HAP-1 (cell line): ENCODE results near the gene GMPR2.
"Not testable (repeated sequence)": the region's sequence is repeated elsewhere in the genome, so short reads cannot be mapped to it uniquely, and the experiment has no call there.

Experiments
- DNase-seq, 2 experiments: peaks; one replicate each; pipeline ENCODE4 v3.0.0-alpha.2; 2016 to 2020; ENCODE audit warnings: low spot score in 2 of 2
- H3K27me3 ChIP-seq: fragments of 250-450 bp; sonication (Bioruptor Pico); 2 replicates; pipeline ENCODE4 v1.5.1; 2020; ENCODE audit warnings: low read depth, mild to moderate bottlenecking, moderate library complexity
- H3K36me3 ChIP-seq: fragments of 250-450 bp; sonication (Bioruptor Pico); replicated peaks from 2 replicates; pipeline ENCODE4 v1.5.1; 2020; ENCODE audit warnings: mild to moderate bottlenecking
- H3K4me1 ChIP-seq: fragments of 250-450 bp; sonication (Bioruptor Pico); 2 replicates; pipeline ENCODE4 v1.5.1; 2020; ENCODE audit warnings: mild to moderate bottlenecking
- H3K4me3 ChIP-seq: fragments of 250-450 bp; sonication (Bioruptor Pico); 2 replicates; pipeline ENCODE4 v1.5.1; 2020; ENCODE audit warnings: mild to moderate bottlenecking, moderate library complexity
- H3K9me3 ChIP-seq: fragments of 250-450 bp; sonication (Bioruptor Pico); 2 replicates; pipeline ENCODE4 v1.5.1; 2020; ENCODE audit warnings: mild to moderate bottlenecking, moderate library complexity
- in situ Hi-C: fragments of 300-500 bp; cut with MboI; formaldehyde crosslinking; loops from 3 replicates; pipeline ENCODE4 v1.14.3; 2020; ENCODE audit warnings: low sequenced_read_pairs, inconsistent platforms, mixed read lengths

The GMPR2 gene

DNA sequence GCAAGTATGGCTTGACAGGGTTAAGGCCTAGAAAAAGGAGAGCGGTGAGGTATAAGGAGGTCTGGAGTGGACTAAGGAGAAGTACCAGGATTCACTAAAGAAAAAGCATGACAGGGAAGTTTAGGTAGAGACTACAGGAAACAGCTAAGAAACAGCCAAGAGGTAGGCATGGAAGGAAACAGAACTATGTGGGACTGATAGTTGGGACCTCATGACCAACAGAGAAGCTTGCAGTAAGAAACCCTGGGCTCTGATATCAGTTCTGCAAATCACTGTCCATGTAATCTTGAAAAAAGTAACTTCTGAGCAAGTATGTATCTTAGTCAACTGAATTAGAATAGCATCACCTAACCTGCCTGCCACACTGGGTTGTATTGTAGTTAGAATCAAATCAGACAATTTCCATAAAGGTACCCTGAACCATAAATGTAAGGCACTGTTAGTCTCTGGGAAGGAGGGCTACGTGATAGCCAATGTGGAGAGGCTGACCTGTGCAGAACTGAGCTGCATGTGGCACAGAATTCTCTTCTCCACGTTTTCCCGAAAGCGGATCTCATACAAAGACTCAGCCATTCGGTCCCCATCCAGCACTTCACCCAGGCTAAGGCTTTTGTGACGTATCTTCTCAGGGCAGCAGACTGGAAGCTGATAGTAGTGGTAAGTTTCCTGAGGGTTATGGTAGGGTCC lies 38.4 kb upstream of the GMPR2 start:
- Histone ChIP-seq H3K9me3 (no peaks in the 10 kb centered on the region), H3K4me3 (peak overlapping the region; percentile 60), H3K4me1 (peaks cover 6% of the 10 kb centered on the region), H3K36me3 (peaks cover 15% of the 10 kb centered on the region), H3K27me3 (no peaks in the 10 kb centered on the region)
- DNase-seq: no peak
- in situ Hi-C loops: no loop called here

DNA sequence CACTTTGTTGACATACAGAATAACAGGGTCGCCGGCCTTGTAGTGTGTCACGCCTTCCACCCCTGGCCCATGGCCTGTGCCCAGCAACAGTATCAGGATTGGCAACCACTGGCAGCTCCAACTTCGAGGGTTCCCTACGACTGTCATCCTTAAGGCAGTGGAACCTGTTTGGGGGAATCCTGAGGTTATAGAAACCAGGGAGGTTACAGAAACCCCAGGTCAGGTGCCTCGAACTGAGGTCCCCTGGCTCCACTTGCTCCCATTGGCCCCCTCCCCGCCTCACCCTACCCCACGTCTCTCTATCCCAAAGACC lies 37.9 kb upstream of the GMPR2 start:
- DNase-seq: no peak
- in situ Hi-C loops: no loop called here

GRCh38 chr14:24195186-24196070 lies 37.3 kb upstream of the GMPR2 start, which contains the start of gene TM9SF1:
TM9SF1 (minus strand) TSS chr14:24195441; CDS start chr14:24195019, 422 bp downstream.
- DNase-seq: peak; percentile 73 to 91
- Histone ChIP-seq H3K4me1 (peaks cover 6% of the 10 kb centered on the region), H3K4me3 (peak within 1 kb of the TSS; percentile 60), H3K36me3 (peaks cover 15% of the 10 kb centered on the region), H3K27me3 (no peaks in the 10 kb centered on the region), H3K9me3 (no peaks in the 10 kb centered on the region)
- in situ Hi-C loops: no loop called here

More for the DNA sequence above, 37.9 kb upstream of the GMPR2 start:
- Histone ChIP-seq H3K4me1 (peaks cover 6% of the 10 kb centered on the region), H3K27me3 (no peaks in the 10 kb centered on the region), H3K36me3 (peaks cover 15% of the 10 kb centered on the region), H3K9me3 (no peaks in the 10 kb centered on the region), H3K4me3 (peak overlapping the region; percentile 60)

- H3K4me1 ChIP-seq: peaks cover 6% of the 10 kb centered on the region
- in situ Hi-C loops: no loop called here
- DNase-seq: peak in 1 of 2 experiments; percentile 38
- H3K27me3 ChIP-seq: no peaks in the 10 kb centered on the region
- H3K4me3 ChIP-seq: peak overlapping the region; percentile 60
- H3K9me3 ChIP-seq: no peaks in the 10 kb centered on the region
- H3K36me3 ChIP-seq: peaks cover 15% of the 10 kb centered on the region
Observed at GRCh38 chr14:24196071-24197055, 36.4 kb upstream of the GMPR2 start.

- Histone ChIP-seq H3K9me3 (no peaks in the 10 kb centered on the region), H3K27me3 (no peaks in the 10 kb centered on the region), H3K4me1 (peaks cover 6% of the 10 kb centered on the region), H3K4me3 (no peak overlapping the region), H3K36me3 (peaks cover 21% of the 10 kb centered on the region)
- in situ Hi-C loops: no loop called here
- no peak for DNase-seq
Observed at GRCh38 chr14:24197056-24197450, 35.7 kb upstream of the GMPR2 start.

GRCh38 chr14:24198814-24199524 lies 33.8 kb upstream of the GMPR2 start:
- no peak for DNase-seq
- Histone ChIP-seq H3K27me3 (no peaks in the 10 kb centered on the region), H3K9me3 (no peaks in the 10 kb centered on the region), H3K4me1 (peaks cover 12% of the 10 kb centered on the region), H3K36me3 (peaks cover 12% of the 10 kb centered on the region), H3K4me3 (no peak overlapping the region)
- in situ Hi-C loops: no loop called here

GRCh38 chr14:24202538-24202937 lies 30.2 kb upstream of the GMPR2 start:
- H3K36me3 ChIP-seq: peaks cover 30% of the 10 kb centered on the region
- H3K27me3 ChIP-seq: not testable (repeated sequence)

DNA sequence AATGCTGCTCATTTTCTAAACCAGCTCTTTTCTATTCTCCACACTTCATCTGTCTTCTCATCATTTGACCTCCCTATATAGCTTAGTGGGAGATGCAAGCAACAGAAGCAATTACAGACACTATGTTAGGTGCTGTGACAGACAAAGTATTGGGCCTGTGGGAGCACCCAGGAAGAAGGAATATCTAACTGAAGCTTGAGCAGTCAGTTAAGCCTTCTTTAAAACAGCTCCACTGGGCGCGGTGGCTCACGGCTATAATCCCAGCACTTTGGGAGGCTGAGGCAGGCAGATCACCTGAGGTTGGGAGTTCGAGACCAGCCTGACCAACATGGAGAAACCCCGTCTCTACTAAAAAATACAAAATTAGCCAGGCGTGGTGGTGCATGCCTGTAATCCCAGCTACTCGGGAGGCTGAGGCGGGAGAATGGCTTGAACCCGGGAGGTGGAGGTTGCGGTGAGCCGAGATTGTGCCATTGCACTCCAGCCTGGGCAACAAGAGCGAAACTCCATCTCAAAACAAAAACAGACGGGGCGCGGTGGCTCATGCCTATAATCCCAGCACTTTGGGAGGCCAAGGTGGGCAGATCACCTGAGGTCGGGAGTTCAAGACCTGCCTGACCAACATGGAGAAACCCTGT lies 29.4 kb upstream of the GMPR2 start:
- H3K27me3 ChIP-seq, H3K4me1 ChIP-seq, H3K9me3 ChIP-seq, DNase-seq, H3K4me3 ChIP-seq, in situ Hi-C loops: not testable (repeated sequence)
- peaks cover 35% of the 10 kb centered on the region for H3K36me3 ChIP-seq

More at GRCh38 chr14:24202538-24202937, 30.2 kb upstream of the GMPR2 start:
- DNase-seq, H3K4me3 ChIP-seq, H3K4me1 ChIP-seq, in situ Hi-C loops, H3K9me3 ChIP-seq: not testable (repeated sequence)

- in situ Hi-C loops: no loop called here
- no peak for DNase-seq
- peaks cover 38% of the 10 kb centered on the region for H3K36me3 ChIP-seq
Observed at GRCh38 chr14:24204163-24205146, 28.3 kb upstream of the GMPR2 start.

DNA sequence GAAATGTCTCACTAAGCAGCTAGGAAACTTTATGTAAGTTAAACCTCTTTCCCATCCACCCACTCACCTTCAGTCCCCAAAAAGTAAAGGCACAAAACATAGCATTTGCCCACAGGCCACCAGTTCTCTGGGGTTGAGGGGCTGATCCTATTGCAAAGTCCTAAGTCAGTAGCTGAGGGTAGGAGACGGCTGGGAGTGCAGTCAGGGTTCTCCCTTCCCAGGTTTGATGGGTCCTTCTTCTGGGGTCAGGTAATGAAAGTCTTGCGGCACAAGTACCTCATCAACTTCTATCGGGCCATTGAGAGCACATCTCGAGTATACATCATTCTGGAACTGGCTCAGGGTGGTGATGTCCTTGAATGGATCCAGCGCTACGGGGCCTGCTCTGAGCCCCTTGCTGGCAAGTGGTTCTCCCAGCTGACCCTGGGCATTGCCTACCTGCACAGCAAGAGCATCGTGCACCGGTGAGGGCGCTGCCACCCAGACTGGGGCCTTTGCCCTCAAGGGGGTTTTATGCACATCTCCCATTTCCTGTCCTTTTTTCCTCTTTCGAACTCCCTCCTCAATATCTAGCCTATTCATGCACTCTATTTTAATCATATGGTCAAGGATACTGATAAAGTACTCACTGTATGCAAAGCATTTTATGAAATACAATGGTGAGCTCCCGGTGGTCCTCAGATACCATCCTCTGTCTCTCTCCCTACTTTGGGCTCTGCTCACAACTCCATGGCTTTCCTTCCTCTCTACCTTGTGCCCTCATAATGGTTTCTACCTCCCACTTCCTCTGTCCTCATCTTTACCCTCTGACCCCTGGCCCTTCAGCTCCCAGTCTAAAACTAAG lies 26.2 kb upstream of the GMPR2 start:
- H3K9me3 ChIP-seq: no peaks in the 10 kb centered on the region
- in situ Hi-C loops: no loop called here
- H3K36me3 ChIP-seq: peaks cover 53% of the 10 kb centered on the region
- H3K4me1 ChIP-seq: peaks cover 6% of the 10 kb centered on the region; the same call in 1 of the 2 replicates
- DNase-seq: no peak
- H3K27me3 ChIP-seq: no peaks in the 10 kb centered on the region
- no peak overlapping the region for H3K4me3 ChIP-seq

More at GRCh38 chr14:24204163-24205146, 28.3 kb upstream of the GMPR2 start:
- no peaks in the 10 kb centered on the region for H3K27me3 ChIP-seq
- H3K9me3 ChIP-seq: no peaks in the 10 kb centered on the region
- no peak overlapping the region for H3K4me3 ChIP-seq
- H3K4me1 ChIP-seq: peaks cover 6% of the 10 kb centered on the region; the same call in 1 of the 2 replicates

DNA sequence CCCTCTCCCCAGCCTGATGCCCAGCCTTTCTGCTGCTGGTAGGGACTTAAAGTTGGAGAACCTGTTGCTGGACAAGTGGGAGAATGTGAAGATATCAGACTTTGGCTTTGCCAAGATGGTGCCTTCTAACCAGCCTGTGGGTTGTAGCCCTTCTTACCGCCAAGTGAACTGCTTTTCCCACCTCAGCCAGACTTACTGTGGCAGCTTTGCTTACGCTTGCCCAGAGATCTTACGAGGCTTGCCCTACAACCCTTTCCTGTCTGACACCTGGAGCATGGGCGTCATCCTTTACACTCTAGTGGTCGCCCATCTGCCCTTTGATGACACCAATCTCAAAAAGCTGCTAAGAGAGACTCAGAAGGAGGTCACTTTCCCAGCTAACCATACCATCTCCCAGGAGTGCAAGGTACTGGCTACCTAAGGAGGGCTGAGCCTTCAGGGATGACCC lies 25.6 kb upstream of the GMPR2 start:
- H3K9me3 ChIP-seq: no peaks in the 10 kb centered on the region
- no peak overlapping the region for H3K4me3 ChIP-seq
- peaks cover 6% of the 10 kb centered on the region; the same call in 1 of the 2 replicates for H3K4me1 ChIP-seq
- H3K27me3 ChIP-seq: no peaks in the 10 kb centered on the region
- peaks cover 50% of the 10 kb centered on the region for H3K36me3 ChIP-seq
- in situ Hi-C loops: no loop called here
- no peak for DNase-seq
